CD4-positive, alpha-beta T cell treated with Interferon gamma for 1 hour (primary cell): ENCODE results near the gene TRIM28.

Source experiments
- DNase-seq: peaks from one replicate; pipeline ENCODE4 v3.0.0-alpha.2; 2020

Gene TRIM28

DNA sequence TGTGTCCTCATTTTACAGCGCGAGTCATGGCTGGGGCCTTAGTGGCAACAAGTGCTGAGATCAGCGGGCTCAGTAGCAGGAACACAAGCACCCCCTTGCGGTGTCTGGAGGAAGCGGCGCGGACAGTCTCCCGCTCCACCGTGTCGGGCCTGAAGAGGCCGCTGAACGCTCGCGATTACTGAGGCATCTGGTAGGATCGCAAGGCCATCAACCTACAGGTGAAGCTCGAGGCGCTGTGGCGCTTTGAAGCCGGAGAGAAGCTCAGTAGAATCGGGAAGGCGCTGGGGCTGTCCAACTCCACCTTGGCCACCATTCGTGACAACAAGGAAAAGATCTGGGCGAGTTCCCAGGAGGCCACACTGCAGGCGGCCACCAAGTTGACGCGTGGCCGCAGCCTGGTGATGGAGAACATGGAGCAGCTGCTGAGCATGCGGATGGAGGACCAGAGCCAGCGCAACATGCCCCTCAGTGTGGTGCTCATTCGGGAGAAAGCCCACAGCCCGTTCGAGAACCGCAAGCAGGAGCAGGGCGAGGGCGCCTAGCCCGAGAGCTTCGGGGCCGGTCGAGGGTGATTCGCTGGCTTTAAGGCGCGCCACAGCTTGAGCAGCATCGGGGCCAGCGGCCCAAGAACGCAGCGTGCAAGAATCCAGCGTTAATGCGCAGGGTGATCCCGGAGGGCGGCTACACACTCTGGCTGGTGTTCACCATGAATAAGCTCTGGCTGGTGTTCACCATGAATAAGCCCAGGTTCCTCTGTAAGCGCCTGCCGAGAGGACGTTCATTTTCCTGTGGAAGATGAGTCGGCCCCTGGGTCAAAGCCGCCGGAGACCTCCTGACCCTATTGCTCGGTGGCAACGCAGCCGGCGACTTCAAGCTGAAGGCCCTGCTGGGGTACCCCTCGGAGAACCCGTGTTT, 37.6 kb downstream of the TRIM28 start:
- DNase-seq, result peak; percentile 89

GRCh38 chr19:58582985-58583384, 39.1 kb downstream of the TRIM28 start:
- DNase-seq, result no peak

DNA sequence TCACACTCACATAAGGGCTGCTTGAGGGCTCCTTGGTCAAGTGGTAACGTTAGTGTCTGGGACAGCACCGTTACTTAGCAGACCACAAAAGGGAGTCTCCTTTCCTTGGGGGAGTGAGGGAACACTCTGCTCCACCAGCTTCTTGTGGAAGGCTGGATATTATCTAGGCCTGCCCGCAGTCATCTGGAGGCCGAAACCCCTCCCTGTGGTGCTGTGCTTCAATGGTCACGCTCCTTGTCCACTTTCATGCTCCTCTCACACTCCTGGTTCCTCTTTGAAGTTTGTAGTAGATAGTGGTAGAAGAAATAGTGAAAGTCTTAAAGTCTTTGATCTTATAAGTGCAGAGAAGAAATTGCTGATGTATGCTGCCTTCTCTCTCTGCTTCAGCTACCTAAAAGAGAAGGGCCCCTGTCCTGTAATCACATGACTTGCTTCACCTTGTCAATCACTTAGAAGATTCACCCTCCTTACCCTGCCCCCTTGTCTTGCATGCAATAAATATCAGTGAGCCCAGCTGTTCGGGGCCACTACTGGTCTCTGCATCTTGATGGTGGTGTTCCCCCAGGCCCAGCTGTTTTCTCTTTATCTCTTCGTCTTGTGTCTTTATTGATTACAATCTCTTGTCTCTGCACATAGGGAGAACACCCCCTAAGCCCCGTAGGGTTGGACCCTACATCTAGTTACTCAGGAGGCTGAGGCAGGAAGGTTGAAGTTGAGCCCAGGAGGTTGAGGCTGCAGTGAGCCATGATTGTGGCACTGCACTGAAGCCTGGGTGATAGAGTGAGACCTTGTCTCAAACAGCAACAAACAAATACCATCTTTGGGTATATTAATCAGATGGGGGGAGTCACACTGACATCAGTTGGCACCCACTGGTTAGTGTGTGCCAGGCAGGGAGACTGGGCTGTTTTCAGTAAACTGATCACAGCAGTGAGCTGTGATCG, 40.9 kb downstream of the TRIM28 start:
- DNase-seq, result no peak

- no peak for DNase-seq
Observed at GRCh38 chr19:58585442-58586132, 41.7 kb downstream of the TRIM28 start.

GRCh38 chr19:58586133-58586765, 42.4 kb downstream of the TRIM28 start:
- DNase-seq, result no peak
